ENCODE data around the gene TUNAR. TPM values are rescaled to one million over a fixed set of nuclear protein-coding genes. Genes with fewer than 3 reads are reported as not detected.

Gene TUNAR
- total and polyA plus RNA-seq, 7 donors: 0.01 TPM; not detected in 6

DNA sequence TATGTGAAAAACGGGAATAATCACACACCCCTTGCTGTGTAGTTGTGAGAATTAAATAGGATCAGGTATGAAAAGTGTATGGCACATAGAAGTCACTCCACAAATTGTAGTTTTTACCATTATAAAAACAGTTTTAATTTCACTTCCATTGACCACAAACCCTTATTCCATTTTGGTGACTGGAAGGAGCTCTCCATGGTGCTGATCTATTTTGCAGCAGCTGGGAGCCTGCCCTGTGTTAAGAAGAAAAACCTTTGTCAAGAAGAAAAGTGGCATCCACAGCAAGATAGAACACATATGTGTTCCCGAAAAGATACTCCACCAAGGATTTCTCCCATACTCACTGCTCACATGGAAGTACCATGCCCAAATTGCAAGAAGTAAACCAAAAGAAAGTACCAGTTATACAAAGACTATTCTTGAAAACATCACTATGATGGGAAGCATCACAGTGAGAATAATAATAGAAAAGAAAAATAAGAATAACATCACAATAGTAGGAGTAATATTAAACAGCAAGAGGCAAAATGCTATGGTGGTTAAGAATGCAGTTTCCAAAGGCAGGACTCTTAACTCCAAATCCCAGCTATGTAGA is 58.7 kb downstream of the TUNAR start:
- Histone ChIP-seq H3K36me3 (ENCODE audit: insufficient read depth in 1 of 2, low read depth in 1 of 2) (no peaks in the 10 kb centered on the region), H3K27me3 (ENCODE audit: insufficient read depth in 3 of 3, low read length in 2 of 3) (peaks cover 0 to 2% (median 2%) of the 10 kb centered on the region in 3 donors), H3K9me3 (no peaks in the 10 kb centered on the region), H3K4me3 (no peak overlapping the region), H3K4me1 (no peaks in the 10 kb centered on the region), H3K27ac (no peak overlapping the region)
- 12 to 21% (median 20%) methylated on average over 2 of the region's 2 CpGs for WGBS, 3 donors
- intact Hi-C loops (cut with DNase I): no loop called here
- ATAC-seq (no peak), DNase-seq (no peak)
- TF ChIP-seq, protein P1, sequence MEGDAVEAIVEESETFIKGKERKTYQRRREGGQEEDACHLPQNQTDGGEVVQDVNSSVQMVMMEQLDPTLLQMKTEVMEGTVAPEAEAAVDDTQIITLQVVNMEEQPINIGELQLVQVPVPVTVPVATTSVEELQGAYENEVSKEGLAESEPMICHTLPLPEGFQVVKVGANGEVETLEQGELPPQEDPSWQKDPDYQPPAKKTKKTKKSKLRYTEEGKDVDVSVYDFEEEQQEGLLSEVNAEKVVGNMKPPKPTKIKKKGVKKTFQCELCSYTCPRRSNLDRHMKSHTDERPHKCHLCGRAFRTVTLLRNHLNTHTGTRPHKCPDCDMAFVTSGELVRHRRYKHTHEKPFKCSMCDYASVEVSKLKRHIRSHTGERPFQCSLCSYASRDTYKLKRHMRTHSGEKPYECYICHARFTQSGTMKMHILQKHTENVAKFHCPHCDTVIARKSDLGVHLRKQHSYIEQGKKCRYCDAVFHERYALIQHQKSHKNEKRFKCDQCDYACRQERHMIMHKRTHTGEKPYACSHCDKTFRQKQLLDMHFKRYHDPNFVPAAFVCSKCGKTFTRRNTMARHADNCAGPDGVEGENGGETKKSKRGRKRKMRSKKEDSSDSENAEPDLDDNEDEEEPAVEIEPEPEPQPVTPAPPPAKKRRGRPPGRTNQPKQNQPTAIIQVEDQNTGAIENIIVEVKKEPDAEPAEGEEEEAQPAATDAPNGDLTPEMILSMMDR (IDR thresholded peaks at IDR 0.05): no peak

DNA sequence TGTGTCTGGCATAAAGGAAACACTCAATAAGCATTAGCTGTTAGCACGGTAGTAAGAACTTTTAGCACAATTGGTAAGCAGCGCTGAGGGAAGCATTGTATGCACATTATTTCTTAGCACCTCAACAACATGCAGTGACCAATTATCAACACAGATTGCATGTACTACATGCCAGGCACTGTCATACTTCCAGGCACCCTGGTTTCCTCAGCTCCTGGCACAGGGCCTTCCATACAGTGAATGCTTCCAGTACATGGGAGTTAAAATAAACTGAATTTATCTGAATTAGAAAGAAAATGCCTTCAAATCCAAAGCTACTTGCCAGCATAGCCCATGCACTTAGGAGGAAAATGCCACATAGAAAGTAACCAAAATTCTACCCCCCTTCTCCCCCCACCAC is 59.4 kb downstream of the TUNAR start:
- no peak for DNase-seq
- WGBS, 3 donors: 74 to 87% (median 86%) methylated on average over 2 of the region's 2 CpGs
- H3K27me3 ChIP-seq (ENCODE audit: insufficient read depth in 3 of 3, low read length in 2 of 3): peaks cover 0 to 2% (median 2%) of the 10 kb centered on the region in 3 donors
- no peak overlapping the region for H3K27ac ChIP-seq
- H3K9me3 ChIP-seq: no peaks in the 10 kb centered on the region
- intact Hi-C loops (cut with DNase I): no loop called here
- H3K4me1 ChIP-seq: no peaks in the 10 kb centered on the region
- TF ChIP-seq, protein P1 (IDR thresholded peaks at IDR 0.05): no peak
- H3K4me3 ChIP-seq: no peak overlapping the region
- no peak for ATAC-seq
- H3K36me3 ChIP-seq (ENCODE audit: insufficient read depth in 1 of 2, low read depth in 1 of 2): no peaks in the 10 kb centered on the region

DNA sequence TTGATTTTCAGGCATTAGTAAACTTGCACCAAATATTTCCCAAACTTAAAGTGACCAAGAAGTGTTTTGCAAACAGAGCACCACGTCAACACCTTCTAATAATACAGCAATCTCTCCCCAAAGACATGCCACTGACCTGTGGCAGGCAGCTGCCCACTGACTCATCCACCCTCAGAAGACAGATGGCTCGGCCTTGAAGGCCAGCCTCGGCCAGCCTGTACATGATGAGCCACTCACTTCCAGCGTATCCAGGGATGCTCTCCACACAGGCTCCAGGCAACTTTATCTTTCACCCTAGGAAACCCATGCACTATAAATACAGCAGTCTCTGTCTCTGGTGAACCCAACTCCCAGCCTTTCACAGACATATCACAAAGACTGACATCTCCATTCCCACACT is 62.7 kb downstream of the TUNAR start:
- Histone ChIP-seq H3K4me3 (no peak overlapping the region), H3K27me3 (ENCODE audit: insufficient read depth in 3 of 3, low read length in 2 of 3) (peaks cover 0 to 2% (median 0%) of the 10 kb centered on the region in 3 donors), H3K9me3 (no peaks in the 10 kb centered on the region), H3K4me1 (no peaks in the 10 kb centered on the region), H3K36me3 (ENCODE audit: insufficient read depth in 1 of 2, low read depth in 1 of 2) (no peaks in the 10 kb centered on the region), H3K27ac (no peak overlapping the region)
- no peak for DNase-seq
- 58 to 73% (median 70%) methylated on average over 4 of the region's 4 CpGs for WGBS, 3 donors
- TF ChIP-seq, protein P1 (IDR thresholded peaks at IDR 0.05): no peak
- no peak for ATAC-seq
- intact Hi-C loops (cut with DNase I): no loop called here

DNA sequence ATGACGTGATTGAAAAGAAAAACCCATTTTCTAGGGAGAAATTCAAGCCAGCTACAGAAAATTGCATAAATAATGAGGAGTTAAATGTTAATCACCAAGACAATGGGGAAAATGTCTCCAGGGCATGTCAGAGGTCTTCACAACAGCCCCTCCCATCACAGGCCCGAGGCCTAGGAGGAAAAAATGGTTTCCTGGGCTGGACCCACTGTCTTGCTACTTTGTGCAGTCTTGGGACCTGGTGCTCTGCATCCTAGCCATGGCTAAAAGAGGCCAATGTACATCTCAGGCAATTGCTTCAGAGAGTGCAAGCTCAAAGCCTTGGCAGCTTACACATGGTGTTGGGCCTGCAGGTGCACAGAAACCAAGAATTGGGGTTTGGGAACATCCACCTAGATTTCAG is 65.3 kb downstream of the TUNAR start:
- Histone ChIP-seq H3K9me3 (no peaks in the 10 kb centered on the region), H3K27ac (no peak overlapping the region), H3K36me3 (ENCODE audit: insufficient read depth in 1 of 2, low read depth in 1 of 2) (no peaks in the 10 kb centered on the region), H3K27me3 (ENCODE audit: insufficient read depth in 3 of 3, low read length in 2 of 3) (peaks cover 0 to 2% (median 0%) of the 10 kb centered on the region in 3 donors), H3K4me3 (no peak overlapping the region), H3K4me1 (no peaks in the 10 kb centered on the region)
- DNase-seq (no peak), ATAC-seq (no peak)
- intact Hi-C loops (cut with DNase I): no loop called here
- 13 to 33% (median 21%) methylated on average over 2 of the region's 2 CpGs for WGBS, 3 donors
- TF ChIP-seq, protein P1 (IDR thresholded peaks at IDR 0.05): no peak

DNA sequence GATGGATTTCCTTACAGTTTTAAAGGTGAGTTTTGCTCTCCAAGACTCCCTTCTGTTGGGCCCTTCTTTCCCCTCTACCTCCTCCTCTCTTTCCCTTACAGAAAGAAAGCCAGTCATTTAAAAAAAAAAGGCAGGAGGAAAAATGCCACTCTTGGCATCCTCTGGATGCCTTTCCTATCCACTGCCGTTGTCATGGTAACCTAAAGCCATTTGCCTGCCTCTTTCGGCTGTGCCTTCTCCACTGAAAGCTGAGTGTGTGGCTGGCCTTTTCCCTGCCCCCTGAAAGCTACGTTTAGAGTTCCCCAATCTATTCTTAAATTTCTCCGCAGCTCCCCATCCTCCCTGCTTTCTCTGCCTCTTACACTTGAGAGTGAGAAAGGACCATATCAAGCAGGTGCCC is 67.1 kb downstream of the TUNAR start:
- WGBS, 3 donors: 9 to 17% (median 17%) methylated on average over 4 of the region's 4 CpGs
- DNase-seq: no peak
- Histone ChIP-seq H3K27me3 (ENCODE audit: insufficient read depth in 3 of 3, low read length in 2 of 3) (peaks cover 0 to 2% (median 0%) of the 10 kb centered on the region in 3 donors), H3K4me3 (no peak overlapping the region), H3K27ac (no peak overlapping the region), H3K4me1 (no peaks in the 10 kb centered on the region), H3K9me3 (no peaks in the 10 kb centered on the region), H3K36me3 (ENCODE audit: insufficient read depth in 1 of 2, low read depth in 1 of 2) (no peaks in the 10 kb centered on the region)
- no peak for ATAC-seq
- TF ChIP-seq, protein P1 (IDR thresholded peaks at IDR 0.05): no peak
- intact Hi-C loops (cut with DNase I): no loop called here

Data from psoas muscle (tissue), 8 donors.